HG02763 (cell line): Measurements from ENCODE around the gene EMILIN2.
"Not testable (repeated sequence)": the region's sequence is repeated elsewhere in the genome, so short reads cannot be mapped to it uniquely, and the experiment has no call there.

ENCODE experiments used
- ATAC-seq: cut with Tn5 transposase; IDR thresholded peaks from one replicate; pipeline ENCODE4 v1.9.1; 2021; ENCODE audit warnings: mild to moderate bottlenecking, moderate library complexity; ENCODE audit not compliant: unreplicated experiment

The EMILIN2 gene

GRCh38 chr18:2846636-2847316 is at the start of gene EMILIN2:
Gene EMILIN2, plus strand, starts transcription at chr18:2847006. Its CDS starts 183 bp downstream, at chr18:2847189.
- ATAC-seq: no peak

GRCh38 chr18:2797951-2798350 is 48.9 kb upstream of the EMILIN2 start:
- ATAC-seq: no peak

- ATAC-seq: no peak
These were observed 47.4 kb upstream of the EMILIN2 start for GRCh38 chr18:2799369-2799768.

- ATAC-seq: no peak
These were observed 40.5 kb upstream of the EMILIN2 start for GRCh38 chr18:2805970-2806943.

DNA sequence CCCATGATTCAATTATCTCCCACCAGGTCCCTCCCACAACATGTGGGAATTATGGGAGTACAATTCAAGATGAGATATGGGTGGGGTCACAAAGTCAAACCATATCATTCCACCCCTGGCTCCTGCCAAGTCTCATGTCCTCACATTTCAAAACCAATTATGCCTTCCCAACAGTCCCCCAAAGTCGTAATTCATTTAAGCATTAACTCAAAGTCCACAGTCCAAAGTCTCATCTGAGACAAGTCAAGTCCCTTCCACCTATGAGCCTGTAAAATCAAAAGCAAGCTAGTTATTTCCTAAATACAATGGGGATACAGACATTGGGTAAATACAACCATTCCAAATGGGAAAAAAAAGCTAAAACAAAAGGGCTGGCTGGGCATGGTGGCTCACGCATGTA is 38.2 kb upstream of the EMILIN2 start:
- not testable (repeated sequence) for ATAC-seq

GRCh38 chr18:2809666-2810183 is 37.1 kb upstream of the EMILIN2 start:
- ATAC-seq: not testable (repeated sequence)

- ATAC-seq: no peak
These were observed 35.4 kb upstream of the EMILIN2 start for GRCh38 chr18:2811416-2811815.

- ATAC-seq: no peak
These were observed 31.9 kb upstream of the EMILIN2 start for GRCh38 chr18:2814928-2815327.

DNA sequence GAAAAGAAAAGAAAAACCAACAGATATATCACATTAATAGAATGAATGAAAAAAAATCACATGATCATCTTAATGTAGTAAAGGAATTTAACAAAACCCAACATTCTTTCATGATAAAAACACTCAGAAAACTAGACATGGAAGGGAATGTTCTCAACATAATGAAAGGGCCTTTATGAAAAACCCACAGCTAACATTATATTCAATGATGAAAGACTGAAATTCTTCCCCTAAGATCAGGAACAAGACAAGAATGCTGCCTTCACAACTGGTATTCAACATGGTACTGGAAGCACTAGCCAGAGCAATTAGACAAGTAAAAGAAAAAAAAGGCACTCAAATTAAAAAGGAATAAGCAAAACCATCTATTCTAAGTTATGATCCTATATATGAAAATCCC is 28.5 kb upstream of the EMILIN2 start:
- no peak for ATAC-seq

DNA sequence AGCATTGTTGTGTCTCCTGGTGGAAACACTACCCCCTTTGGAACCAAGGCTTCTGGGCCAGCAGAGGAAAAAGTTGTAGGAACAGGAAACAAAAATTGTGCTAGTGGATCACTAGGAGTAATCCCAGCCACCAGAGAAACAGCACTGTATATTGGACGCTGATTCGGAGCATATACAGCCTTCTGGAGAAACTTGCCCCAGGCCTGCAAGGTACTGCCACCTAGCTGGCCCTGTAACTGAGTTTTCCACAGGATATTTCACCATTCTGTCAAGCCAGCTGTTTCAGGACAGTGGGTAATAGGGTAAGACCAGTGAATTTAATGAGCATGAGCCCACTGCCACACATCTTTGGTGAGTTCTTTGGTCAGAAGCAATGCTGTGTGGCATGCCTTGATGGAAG is 25.1 kb upstream of the EMILIN2 start:
- no peak for ATAC-seq

DNA sequence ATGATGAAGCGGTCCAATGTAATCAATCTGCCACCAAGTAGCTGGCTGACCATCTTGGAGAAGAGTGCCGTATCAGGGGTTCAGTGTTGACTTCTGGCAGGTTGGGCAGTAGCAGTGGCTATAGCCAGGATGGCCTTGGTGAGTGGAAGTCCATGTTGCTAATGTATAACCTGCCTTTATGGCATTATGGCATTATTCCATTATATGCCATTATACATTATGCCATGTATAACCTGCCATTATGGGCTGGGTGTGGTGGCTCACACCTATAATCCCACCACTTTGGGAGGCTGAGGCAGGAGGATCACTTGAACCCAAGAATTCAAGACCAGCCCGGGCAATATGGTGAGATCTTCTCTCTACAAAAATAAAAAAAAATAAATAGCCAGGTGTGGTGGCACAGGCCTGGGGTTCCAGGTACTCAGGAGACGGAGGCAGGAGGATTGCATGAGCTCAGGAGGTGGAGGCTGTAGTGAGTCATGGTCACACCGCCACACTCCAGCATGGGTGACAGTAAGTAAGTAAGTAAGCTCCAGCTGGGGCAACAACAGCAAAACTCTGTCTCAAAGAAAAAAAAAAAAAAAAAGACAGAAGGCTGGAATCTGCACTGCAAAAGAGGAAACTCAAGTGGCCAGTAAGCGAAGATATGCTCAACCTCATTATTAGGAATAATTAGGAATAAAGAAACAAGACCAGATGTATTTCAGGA is 24.4 kb upstream of the EMILIN2 start:
- no peak for ATAC-seq

GRCh38 chr18:2823202-2823601 is 23.6 kb upstream of the EMILIN2 start:
- no peak for ATAC-seq

DNA sequence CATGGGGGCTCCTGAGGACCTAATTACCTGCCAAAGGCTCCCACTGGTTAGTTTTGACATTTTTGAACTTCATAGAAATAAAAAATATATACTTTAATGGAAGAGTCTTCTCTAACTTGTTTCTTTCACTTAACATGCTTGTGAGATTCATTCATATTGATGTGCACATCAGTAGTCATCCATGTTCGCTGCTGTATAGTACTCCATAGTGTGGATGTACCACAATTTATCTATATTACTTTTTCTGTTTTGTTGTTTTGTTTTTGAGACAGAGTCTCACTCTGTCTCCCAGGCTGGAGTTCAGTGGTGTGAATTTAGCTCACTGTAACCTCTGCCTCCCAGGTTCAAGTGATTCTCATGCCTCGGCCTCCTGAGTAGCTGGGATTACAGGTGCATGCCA is 22.8 kb upstream of the EMILIN2 start:
- no peak for ATAC-seq

DNA sequence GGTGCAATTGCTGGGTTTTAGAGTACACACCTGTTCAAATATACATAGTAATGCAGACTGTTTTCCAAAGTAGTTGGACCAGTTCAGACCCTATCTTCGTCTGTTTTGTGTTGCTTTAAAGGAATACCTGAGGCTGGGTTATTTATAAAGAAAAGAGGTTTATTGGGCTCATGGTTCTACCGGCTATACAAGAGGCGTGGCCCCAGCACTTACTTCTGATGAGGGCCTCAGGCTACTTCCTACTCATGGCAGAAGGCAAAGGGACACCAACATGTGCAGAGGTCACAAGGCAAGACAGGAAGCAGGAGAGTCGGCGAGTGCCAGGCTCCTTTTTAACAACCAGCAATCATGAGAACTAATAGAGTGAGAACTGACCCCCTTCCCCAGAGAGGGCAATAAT is 21.9 kb upstream of the EMILIN2 start:
- no peak for ATAC-seq

- no peak for ATAC-seq
These were observed 21.1 kb upstream of the EMILIN2 start for GRCh38 chr18:2825613-2826175.

- ATAC-seq: no peak
These were observed 20.2 kb upstream of the EMILIN2 start for GRCh38 chr18:2826581-2826980.

DNA sequence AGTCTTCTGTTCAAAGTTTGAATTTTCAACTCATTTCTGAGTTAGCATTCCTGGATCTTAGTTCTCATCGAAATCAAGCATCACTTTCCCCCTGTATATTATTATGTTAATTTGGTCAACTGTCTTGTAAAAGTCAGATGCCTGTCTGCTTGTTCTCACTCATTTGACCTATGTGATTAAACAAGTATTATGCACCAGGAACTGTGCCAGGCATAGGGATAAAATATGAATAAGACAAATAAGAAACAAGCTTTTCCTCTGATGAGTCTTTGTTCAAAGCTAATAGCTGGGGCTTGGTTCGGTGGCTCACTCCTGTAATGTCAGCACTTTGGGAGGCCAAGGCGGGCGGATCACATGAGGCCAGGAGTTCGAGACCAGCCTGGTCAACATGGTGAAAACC is 19.7 kb upstream of the EMILIN2 start:
- ATAC-seq: no peak

DNA sequence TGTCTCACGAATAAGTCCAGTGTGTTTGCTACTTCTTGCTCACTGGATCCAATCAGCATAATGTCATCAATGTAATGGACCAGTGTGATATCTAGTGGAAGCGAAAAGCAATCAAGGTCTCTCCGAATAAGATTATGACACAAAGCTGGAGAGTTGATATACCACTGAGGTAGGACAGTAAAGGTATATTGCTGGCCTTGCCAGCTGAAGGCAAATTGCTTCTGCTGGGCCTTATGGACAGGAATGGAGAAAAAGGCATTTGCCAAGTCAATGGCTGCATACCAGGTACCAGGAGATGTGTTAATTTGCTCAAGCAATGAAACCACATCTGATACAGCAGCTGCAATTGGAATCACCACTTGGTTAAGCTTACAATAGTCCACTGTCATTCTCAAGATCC is 10.7 kb upstream of the EMILIN2 start:
- not testable (repeated sequence) for ATAC-seq

DNA sequence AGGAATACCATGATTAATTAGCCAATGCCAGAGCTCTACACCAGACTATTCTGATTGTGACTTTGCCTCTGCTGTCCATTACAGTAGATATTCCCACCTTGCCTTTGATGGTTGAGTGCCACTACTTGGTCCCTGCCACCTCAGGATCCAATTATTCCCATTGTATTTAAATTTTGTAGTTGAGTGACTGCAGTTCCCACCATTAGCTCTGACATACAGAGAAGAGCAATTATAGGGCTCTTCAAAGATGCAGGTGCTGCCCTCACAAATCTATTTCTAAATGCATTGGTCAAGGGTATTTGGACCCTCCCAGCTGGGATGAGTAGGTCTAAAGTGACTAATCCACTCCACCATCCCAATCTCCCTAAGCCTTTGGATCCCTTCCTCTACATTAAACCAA is 9.5 kb upstream of the EMILIN2 start:
- not testable (repeated sequence) for ATAC-seq

GRCh38 chr18:2839202-2839601 is 7.6 kb upstream of the EMILIN2 start:
- no peak for ATAC-seq

DNA sequence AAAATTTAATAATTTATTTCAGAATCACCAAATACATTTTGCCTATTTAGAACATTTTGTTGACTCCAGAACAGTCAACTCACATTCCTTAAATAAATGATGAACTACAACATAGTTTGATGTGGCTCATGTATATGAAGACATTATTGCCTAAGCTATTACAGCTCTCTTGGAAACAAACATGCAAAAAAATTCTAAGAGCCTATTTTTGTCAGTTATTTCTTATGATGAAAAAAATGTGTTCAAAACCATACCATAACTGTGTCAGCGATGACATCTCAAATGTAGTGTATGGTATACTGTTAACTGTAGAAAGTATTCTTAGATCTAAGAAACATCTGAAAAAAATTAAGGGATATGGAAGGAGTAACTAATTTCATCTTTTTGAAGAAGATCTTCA is 6.3 kb upstream of the EMILIN2 start:
- ATAC-seq: no peak
